Measurements from ENCODE around the gene PLEKHA5.

PLEKHA5 gene

DNA sequence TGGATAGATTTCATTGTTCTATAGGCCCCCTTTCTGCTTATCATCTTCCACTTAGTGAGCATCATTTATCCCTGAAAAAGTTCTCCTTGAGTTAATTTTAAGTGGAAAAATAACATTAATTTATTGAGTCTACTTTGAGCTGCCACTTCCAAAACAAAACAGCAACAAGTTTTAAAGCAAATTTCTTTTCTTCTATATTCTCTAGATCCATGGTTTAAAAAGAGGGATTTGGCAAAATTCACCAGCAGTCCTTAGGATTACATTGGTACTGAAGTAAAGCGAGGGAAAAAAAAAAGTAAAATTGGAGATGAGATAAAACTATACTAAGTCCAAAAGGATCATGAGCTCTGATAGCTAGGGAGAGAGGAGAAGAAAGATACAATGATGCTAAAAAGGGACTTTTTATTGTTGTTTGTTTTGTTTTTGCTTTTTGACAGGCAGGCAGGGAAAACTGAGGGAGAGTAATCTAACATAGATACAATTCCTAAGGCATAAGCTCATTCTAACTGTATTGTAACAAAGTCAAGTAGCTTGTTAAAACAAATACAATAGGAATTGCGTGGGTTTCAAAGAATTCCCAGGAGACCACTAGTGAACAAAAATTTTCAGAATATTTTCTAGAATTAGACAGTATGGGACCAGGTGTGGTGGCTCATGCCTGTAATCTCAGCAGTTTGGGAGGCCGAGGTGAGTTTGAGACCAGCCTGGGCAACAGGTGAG, 19.2 kb upstream of the PLEKHA5 start:
- no peak for ATAC-seq
- TF ChIP-seq OSR1 (CRISPR knock-in tag; IDR thresholded peaks at IDR 0.05) (no peak), ZNF8 (CRISPR knock-in tag; IDR thresholded peaks at IDR 0.05) (no peak), ZFP3 (CRISPR knock-in tag; IDR thresholded peaks at IDR 0.05) (no peak), BACH2 (CRISPR knock-in tag; IDR thresholded peaks at IDR 0.05; ENCODE audit: borderline replicate concordance) (no peak), ISL1 (CRISPR knock-in tag; IDR thresholded peaks at IDR 0.05) (no peak), PPARA (CRISPR knock-in tag; IDR thresholded peaks at IDR 0.05; ENCODE audit: borderline replicate concordance) (no peak), ARNTL (CRISPR knock-in tag; IDR thresholded peaks at IDR 0.05; ENCODE audit: borderline replicate concordance, low read depth) (no peak), RARB (CRISPR knock-in tag; IDR thresholded peaks at IDR 0.05) (no peak), TCF4 (CRISPR knock-in tag; IDR thresholded peaks at IDR 0.05; ENCODE audit: borderline replicate concordance) (no peak), CSDC2 (CRISPR knock-in tag; IDR thresholded peaks at IDR 0.05) (no peak), ZNF70 (CRISPR knock-in tag; IDR thresholded peaks at IDR 0.05) (no peak), GLIS3 (CRISPR knock-in tag; IDR thresholded peaks at IDR 0.05) (no peak), ZFP30 (CRISPR knock-in tag; IDR thresholded peaks at IDR 0.05) (no peak)
- TF ChIP-seq, protein P1, sequence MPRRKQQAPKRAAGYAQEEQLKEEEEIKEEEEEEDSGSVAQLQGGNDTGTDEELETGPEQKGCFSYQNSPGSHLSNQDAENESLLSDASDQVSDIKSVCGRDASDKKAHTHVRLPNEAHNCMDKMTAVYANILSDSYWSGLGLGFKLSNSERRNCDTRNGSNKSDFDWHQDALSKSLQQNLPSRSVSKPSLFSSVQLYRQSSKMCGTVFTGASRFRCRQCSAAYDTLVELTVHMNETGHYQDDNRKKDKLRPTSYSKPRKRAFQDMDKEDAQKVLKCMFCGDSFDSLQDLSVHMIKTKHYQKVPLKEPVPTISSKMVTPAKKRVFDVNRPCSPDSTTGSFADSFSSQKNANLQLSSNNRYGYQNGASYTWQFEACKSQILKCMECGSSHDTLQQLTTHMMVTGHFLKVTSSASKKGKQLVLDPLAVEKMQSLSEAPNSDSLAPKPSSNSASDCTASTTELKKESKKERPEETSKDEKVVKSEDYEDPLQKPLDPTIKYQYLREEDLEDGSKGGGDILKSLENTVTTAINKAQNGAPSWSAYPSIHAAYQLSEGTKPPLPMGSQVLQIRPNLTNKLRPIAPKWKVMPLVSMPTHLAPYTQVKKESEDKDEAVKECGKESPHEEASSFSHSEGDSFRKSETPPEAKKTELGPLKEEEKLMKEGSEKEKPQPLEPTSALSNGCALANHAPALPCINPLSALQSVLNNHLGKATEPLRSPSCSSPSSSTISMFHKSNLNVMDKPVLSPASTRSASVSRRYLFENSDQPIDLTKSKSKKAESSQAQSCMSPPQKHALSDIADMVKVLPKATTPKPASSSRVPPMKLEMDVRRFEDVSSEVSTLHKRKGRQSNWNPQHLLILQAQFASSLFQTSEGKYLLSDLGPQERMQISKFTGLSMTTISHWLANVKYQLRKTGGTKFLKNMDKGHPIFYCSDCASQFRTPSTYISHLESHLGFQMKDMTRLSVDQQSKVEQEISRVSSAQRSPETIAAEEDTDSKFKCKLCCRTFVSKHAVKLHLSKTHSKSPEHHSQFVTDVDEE (CRISPR knock-in tag; IDR thresholded peaks at IDR 0.05) = no peak
- TF ChIP-seq, protein P2, sequence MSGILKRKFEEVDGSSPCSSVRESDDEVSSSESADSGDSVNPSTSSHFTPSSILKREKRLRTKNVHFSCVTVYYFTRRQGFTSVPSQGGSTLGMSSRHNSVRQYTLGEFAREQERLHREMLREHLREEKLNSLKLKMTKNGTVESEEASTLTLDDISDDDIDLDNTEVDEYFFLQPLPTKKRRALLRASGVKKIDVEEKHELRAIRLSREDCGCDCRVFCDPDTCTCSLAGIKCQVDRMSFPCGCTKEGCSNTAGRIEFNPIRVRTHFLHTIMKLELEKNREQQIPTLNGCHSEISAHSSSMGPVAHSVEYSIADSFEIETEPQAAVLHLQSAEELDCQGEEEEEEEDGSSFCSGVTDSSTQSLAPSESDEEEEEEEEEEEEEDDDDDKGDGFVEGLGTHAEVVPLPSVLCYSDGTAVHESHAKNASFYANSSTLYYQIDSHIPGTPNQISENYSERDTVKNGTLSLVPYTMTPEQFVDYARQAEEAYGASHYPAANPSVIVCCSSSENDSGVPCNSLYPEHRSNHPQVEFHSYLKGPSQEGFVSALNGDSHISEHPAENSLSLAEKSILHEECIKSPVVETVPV (CRISPR knock-in tag; IDR thresholded peaks at IDR 0.05) = no peak
- TF ChIP-seq, protein P3, sequence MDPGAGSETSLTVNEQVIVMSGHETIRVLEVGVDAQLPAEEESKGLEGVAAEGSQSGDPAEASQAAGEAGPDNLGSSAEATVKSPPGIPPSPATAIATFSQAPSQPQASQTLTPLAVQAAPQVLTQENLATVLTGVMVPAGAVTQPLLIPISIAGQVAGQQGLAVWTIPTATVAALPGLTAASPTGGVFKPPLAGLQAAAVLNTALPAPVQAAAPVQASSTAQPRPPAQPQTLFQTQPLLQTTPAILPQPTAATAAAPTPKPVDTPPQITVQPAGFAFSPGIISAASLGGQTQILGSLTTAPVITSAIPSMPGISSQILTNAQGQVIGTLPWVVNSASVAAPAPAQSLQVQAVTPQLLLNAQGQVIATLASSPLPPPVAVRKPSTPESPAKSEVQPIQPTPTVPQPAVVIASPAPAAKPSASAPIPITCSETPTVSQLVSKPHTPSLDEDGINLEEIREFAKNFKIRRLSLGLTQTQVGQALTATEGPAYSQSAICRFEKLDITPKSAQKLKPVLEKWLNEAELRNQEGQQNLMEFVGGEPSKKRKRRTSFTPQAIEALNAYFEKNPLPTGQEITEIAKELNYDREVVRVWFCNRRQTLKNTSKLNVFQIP (CRISPR knock-in tag; IDR thresholded peaks at IDR 0.05; ENCODE audit: borderline replicate concordance, low read depth) = no peak
- TF ChIP-seq, protein P4, sequence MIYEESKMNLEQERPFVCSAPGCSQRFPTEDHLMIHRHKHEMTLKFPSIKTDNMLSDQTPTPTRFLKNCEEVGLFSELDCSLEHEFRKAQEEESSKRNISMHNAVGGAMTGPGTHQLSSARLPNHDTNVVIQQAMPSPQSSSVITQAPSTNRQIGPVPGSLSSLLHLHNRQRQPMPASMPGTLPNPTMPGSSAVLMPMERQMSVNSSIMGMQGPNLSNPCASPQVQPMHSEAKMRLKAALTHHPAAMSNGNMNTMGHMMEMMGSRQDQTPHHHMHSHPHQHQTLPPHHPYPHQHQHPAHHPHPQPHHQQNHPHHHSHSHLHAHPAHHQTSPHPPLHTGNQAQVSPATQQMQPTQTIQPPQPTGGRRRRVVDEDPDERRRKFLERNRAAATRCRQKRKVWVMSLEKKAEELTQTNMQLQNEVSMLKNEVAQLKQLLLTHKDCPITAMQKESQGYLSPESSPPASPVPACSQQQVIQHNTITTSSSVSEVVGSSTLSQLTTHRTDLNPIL (CRISPR knock-in tag; IDR thresholded peaks at IDR 0.05; ENCODE audit: low read depth) = no peak

DNA sequence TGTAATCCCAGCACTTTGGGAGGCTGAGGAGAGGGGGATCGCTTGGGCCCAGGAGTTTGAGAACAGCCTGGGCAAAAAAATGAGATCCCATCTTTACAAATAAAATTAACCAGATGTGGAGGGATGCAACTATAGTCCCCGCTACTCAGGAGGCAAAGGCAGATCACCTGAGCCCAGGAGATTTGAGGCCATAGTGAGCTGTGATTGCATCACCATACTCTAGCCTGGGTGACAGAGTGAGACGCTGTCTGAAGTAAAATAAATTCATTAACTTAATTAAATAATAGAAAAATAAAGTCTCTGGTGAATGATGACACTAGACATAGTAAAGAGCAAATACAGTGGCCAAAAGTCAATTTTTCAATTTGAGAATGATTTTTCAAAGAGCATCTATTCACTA, 16.1 kb upstream of the PLEKHA5 start:
- no peak for ATAC-seq

DNA sequence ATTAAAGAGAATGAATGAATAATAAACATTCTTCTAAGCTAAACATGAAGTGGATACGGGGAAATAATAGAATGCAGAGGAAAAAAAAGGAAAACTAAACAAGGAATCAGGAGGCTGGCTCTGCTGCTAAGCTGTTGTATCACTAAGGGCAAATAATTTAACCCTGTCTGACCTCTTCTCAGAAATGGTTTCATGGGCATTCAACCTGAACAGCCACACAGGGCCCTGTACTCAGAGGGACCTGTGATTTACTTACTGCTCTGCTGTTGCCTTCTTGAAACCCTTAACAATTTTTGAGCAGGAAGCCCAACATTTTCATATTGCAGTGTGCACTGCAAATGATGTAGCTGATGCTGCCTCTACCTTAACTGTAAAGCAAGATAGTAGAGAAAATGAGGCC, 14.2 kb upstream of the PLEKHA5 start:
- ATAC-seq = no peak
- TF ChIP-seq ZFP30 (CRISPR knock-in tag; IDR thresholded peaks at IDR 0.05) (no peak), OSR1 (CRISPR knock-in tag; IDR thresholded peaks at IDR 0.05) (no peak), TOX (CRISPR knock-in tag; IDR thresholded peaks at IDR 0.05; ENCODE audit: borderline replicate concordance) (no peak), PPARA (CRISPR knock-in tag; IDR thresholded peaks at IDR 0.05; ENCODE audit: borderline replicate concordance) (no peak), GLIS3 (CRISPR knock-in tag; IDR thresholded peaks at IDR 0.05) (no peak), CSDC2 (CRISPR knock-in tag; IDR thresholded peaks at IDR 0.05) (no peak), ISL1 (CRISPR knock-in tag; IDR thresholded peaks at IDR 0.05) (no peak), ZNF565 (CRISPR knock-in tag; conservative IDR thresholded peaks at IDR 0.05; ENCODE audit: low read depth) (no peak), ARNTL (CRISPR knock-in tag; IDR thresholded peaks at IDR 0.05; ENCODE audit: borderline replicate concordance, low read depth) (no peak), ZNF8 (CRISPR knock-in tag; IDR thresholded peaks at IDR 0.05) (no peak), ESRRG (CRISPR knock-in tag; IDR thresholded peaks at IDR 0.05) (no peak), ZC3H10 (CRISPR knock-in tag; IDR thresholded peaks at IDR 0.05) (no peak), ZNF70 (CRISPR knock-in tag; IDR thresholded peaks at IDR 0.05) (no peak), SNAI2 (CRISPR knock-in tag; IDR thresholded peaks at IDR 0.05) (no peak)
- TF ChIP-seq, protein P2 (CRISPR knock-in tag; IDR thresholded peaks at IDR 0.05) = no peak
- TF ChIP-seq, protein P5, sequence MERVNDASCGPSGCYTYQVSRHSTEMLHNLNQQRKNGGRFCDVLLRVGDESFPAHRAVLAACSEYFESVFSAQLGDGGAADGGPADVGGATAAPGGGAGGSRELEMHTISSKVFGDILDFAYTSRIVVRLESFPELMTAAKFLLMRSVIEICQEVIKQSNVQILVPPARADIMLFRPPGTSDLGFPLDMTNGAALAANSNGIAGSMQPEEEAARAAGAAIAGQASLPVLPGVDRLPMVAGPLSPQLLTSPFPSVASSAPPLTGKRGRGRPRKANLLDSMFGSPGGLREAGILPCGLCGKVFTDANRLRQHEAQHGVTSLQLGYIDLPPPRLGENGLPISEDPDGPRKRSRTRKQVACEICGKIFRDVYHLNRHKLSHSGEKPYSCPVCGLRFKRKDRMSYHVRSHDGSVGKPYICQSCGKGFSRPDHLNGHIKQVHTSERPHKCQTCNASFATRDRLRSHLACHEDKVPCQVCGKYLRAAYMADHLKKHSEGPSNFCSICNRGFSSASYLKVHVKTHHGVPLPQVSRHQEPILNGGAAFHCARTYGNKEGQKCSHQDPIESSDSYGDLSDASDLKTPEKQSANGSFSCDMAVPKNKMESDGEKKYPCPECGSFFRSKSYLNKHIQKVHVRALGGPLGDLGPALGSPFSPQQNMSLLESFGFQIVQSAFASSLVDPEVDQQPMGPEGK (CRISPR knock-in tag; IDR thresholded peaks at IDR 0.05; ENCODE audit: borderline replicate concordance) = no peak
- TF ChIP-seq, protein P3 (CRISPR knock-in tag; IDR thresholded peaks at IDR 0.05; ENCODE audit: borderline replicate concordance, low read depth) = no peak
- TF ChIP-seq, protein P4 (CRISPR knock-in tag; IDR thresholded peaks at IDR 0.05; ENCODE audit: low read depth) = no peak

More for the DNA sequence above, 16.1 kb upstream of the PLEKHA5 start:
- no peak for TF ChIP-seq BACH2 (CRISPR knock-in tag; IDR thresholded peaks at IDR 0.05; ENCODE audit: borderline replicate concordance)

All from SK-N-SH treated with all-trans-retinoic acid at 6 μM for 48 hours (cell line).